Heart right ventricle (tissue), 16 donors: ENCODE results near the gene SNCG. TPM values are rescaled to one million over a fixed set of nuclear protein-coding genes. Genes with fewer than 3 reads are reported as not detected.
A peak's percentile ranks its signal among the peaks of the same experiment; 100 is the strongest.

Experiments
- ATAC-seq, 8 donors: fragments of 200-7000 bp; cut with Tn5 transposase; one replicate each; pipeline ENCODE4 v1.9.1; 2020; ENCODE audit warnings: mild to moderate bottlenecking in 8 of 8, moderate library complexity in 8 of 8, moderate number of reproducible peaks in 1 of 8
- DNase-seq, 2 donors: peaks; one replicate each; pipeline ENCODE4 v3.0.0-alpha.2; 2020
- H3K27ac ChIP-seq, 10 donors: fragments of 200-600 bp; sonication (generic) in 2 of 10; one replicate each; pipeline versions ENCODE4 v1.5.0 to v1.8.0; 2020 to 2022; ENCODE audit warnings: mild to moderate bottlenecking in 3 of 10
- H3K27me3 ChIP-seq, 7 donors: fragments of 200-600 bp; one replicate each; pipeline ENCODE4 v1.8.0; 2021 to 2022; ENCODE audit warnings: mild to moderate bottlenecking in 2 of 7
- H3K36me3 ChIP-seq, 9 donors: fragments of 200-600 bp; sonication (generic) in 1 of 9; one replicate each; pipeline versions ENCODE4 v1.5.0 to v1.8.0; 2020 to 2022; ENCODE audit warnings: mild to moderate bottlenecking in 2 of 9
- H3K4me1 ChIP-seq, 9 donors: fragments of 200-600 bp; sonication (generic) in 1 of 9; one replicate each; pipeline versions ENCODE4 v1.5.0 to v1.8.0; 2020 to 2022; ENCODE audit warnings: mild to moderate bottlenecking in 4 of 9
- H3K4me3 ChIP-seq, 10 donors: fragments of 200-600 bp; sonication (generic) in 2 of 10; one replicate each; pipeline versions ENCODE4 v1.5.0 to v1.8.0; 2020 to 2022; ENCODE audit warnings: mild to moderate bottlenecking in 7 of 10, moderate library complexity in 2 of 10
- H3K9me3 ChIP-seq, 11 donors: fragments of 200-600 bp in 10 of 11; sonication (generic) in 2 of 11; one replicate each; pipeline versions ENCODE4 v1.5.0 to v1.8.0; 2013 to 2022; ENCODE audit warnings: mild to moderate bottlenecking in 2 of 11, control low read depth in 1 of 11, moderate library complexity in 1 of 11
- CTCF ChIP-seq, 9 donors: fragments of 200-600 bp; sonication (generic) in 2 of 9; IDR thresholded peaks; one replicate each; pipeline versions ENCODE4 v1.5.0 to v1.8.0; 2021 to 2022; ENCODE audit warnings: antibody characterized with exemption in 9 of 9, mild to moderate bottlenecking in 5 of 9, moderate library complexity in 1 of 9
- WGBS, 2 donors: extraction: QIAGEN DNeasy Blood & Tissue Kit; methylation state at CpG; one replicate each; pipeline ENCODE4 v1.1.7; 2013; ENCODE audit warnings: inconsistent platforms in 1 of 2; 5-methylcytosine and 5-hydroxymethylcytosine counted together
- intact Hi-C, 10 donors: fragments of 100-400 bp; cut with DNase I; formaldehyde crosslinking; loops; one replicate each; pipeline versions ENCODE4 v1.11.1 to v1.14.2; 2022
- polyA plus RNA-seq, 2 donors: library from polyadenylated mRNA; stranded (reverse); fragments of 200-250 nt; gene quantifications; one replicate each; pipeline ENCODE4 v1.2.3, GENCODE V29; 2013
- total RNA-seq, 10 donors: library from RNA; stranded (reverse); fragmentation: NEBNext Ultra II Directional in 3 of 10; extraction: Animal tissue kit (Norgen Biotek cat#: 25700) in 3 of 10; gene quantifications; one replicate each; pipeline versions ENCODE4 v1.2.1 to v1.2.4, GENCODE V29; 2021 to 2023
- donor health status: Arrhythmogenic right ventricular cardiomyopathy.
- donor health status: ischemic (EF 13 %, LVEDD 7.1; RV severe dilation, severe dysfunction).
- donor health status: healthy with polysubstance abuse.
- donor health status: DM: no; HTN: yes; CAD: no.
- donor health status: DM: no; HTN: no; CAD: no.
- donor health status: ischemic (EF 25% LVEDD 6.9; RV normal size, moderate dysfunction).
- donor health status: ischemic (EF 25% LVEDD 5.7; RV mildly dilated, moderate dysfunction).
- donor health status: healthy.
- donor health status: DM: yes; HTN: yes; CAD: no.
- donor health status: Ischemic cardiomyopathy.
- donor health status: ischemic (EF 35%, LVEDD 5.7; RV mildly dilated, moderate dysfunction).
- donor health status: nonischemic (EF 11% LVEDD 7.7; RV severe dilation, severe dysfunction).
- donor health status: DM: yes; HTN: yes; CAD: no.
- donor health status: PGD.
- donor health status: ischemic (EF 29% LVEDD 5.4; RV normal size, mild dysfunction).
- donor health status: nonischemic (EF 23%, LVEDD 6.1; RV moderate dilation, normal function).

The SNCG gene
- total and polyA plus RNA-seq, 12 donors = 9.4 to 68.0 (median 14.4) TPM

DNA sequence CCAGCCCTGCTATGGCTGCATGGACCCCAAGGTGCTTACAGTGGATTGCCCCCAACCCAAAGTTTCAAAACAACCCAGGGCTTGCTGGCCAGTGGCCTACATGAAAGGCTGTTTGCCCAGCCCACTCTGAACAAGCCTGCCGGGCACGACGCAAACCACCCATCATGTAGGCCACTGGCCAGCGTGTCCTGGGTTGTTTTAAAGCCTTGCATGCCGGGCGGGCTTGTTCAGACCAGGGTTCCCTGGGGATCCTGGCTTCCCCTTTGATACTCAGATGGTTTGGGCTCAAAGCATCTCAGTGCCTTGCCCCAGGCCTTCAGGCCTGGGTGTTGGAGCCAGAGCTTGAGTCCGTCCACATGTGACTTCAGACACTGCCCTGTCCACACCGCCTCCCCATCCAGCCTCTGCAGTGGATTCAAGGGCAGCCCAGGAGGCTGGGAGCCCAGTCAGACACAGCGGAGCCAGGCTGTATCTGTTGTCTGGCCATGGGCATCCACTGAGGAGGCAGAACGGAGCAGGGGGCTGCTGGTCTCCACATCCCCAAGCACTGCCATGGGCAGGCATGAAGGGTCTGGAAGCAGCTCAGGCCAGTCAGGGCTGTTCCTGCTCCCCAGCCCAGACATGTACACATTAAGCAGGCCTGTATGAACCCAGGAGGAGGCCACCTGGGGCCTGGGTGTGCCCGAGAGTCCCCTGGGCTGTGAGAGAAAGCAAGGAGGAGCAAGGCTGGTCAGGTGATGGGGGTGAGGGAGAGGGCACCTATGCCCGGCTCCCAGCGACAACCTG lies 5.9 kb downstream of the SNCG start:
- DNase-seq (no peak), ATAC-seq (no peak)
- peaks cover 13 to 55% (median 46%) of the 10 kb centered on the region in 9 donors for H3K4me1 ChIP-seq
- 85 to 89% methylated on average over 11 to 13 of the region's 13 CpGs for WGBS, 2 donors
- H3K36me3 ChIP-seq = peaks cover 0 to 8% (median 0%) of the 10 kb centered on the region in 9 donors
- H3K27me3 ChIP-seq = peaks cover 0 to 17% (median 0%) of the 10 kb centered on the region in 7 donors
- no peaks in the 10 kb centered on the region for H3K9me3 ChIP-seq
- no peak overlapping the region for H3K27ac ChIP-seq
- no peak overlapping the region for H3K4me3 ChIP-seq
- TF ChIP-seq CTCF (IDR thresholded peaks at IDR 0.05) = no peak
- intact Hi-C loops = no loop called here

DNA sequence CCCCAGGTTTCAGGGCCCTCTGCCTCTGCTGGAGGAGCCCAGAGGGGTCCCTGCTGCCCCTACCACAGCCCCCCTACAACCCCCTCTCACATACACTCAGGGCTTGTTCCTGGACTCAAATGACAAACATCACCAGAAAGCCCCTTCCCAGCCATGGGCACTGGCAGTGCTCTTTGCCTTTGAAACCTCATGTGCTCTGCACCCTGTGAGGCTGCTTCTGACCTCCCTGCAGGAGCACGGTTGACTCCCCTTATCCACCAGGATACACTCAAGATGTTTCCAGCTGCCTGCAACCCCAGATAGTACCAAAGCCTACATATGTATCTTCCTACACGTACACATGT lies 6.4 kb downstream of the SNCG start:
- Histone ChIP-seq H3K36me3 (peaks cover 0 to 8% (median 0%) of the 10 kb centered on the region in 9 donors), H3K27ac (no peak overlapping the region), H3K9me3 (no peaks in the 10 kb centered on the region), H3K4me3 (no peak overlapping the region), H3K4me1 (peaks cover 13 to 55% (median 46%) of the 10 kb centered on the region in 9 donors), H3K27me3 (peaks cover 0 to 23% (median 0%) of the 10 kb centered on the region in 7 donors)
- DNase-seq = no peak
- TF ChIP-seq CTCF (IDR thresholded peaks at IDR 0.05) = no peak
- WGBS, 2 donors = 87 to 91% methylated on average over 2 of the region's 2 CpGs
- intact Hi-C loops = no loop called here
- ATAC-seq = no peak

DNA sequence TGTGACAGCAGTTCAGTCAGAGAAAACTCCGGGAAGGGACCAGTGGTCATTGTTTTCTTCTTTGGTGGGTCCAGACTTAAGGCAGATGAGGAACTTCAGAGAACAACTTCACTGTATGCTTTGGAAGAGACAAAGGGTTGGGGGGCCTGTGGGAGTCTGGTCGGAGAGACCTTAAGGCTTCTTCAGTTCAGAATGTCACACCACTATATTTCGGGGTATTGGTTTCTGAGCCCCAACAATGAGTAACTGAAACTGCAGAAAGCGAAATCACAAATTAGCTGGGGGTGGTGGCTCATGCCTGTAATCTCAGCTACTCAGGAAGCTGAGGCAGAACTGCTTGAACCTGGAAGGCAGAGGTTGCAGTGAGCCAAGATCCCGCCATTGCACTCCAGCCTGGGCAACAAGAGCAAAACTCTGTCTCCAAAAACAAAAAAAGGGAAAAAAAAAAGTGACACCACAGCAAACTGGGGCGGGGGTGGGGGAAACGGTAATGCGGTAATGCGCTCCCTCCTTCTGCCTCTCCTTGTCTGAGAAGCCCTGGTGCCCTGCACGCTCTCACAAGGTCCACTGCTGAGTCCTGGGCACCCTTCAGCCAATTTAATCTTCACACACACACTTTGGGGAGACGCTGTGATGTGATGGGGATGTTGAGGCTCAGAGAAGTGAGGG lies 7.7 kb downstream of the SNCG start:
- TF ChIP-seq CTCF (IDR thresholded peaks at IDR 0.05) = no peak
- Histone ChIP-seq H3K9me3 (no peaks in the 10 kb centered on the region), H3K4me1 (peaks cover 9 to 55% (median 43%) of the 10 kb centered on the region in 9 donors), H3K27ac (peak overlapping the region in 7 of 10 donors; percentile 38 to 61 (median 52)), H3K36me3 (peaks cover 0 to 8% (median 0%) of the 10 kb centered on the region in 9 donors), H3K4me3 (peak overlapping the region in 3 of 10 donors; percentile 26 to 33 (median 32)), H3K27me3 (peaks cover 0 to 36% (median 0%) of the 10 kb centered on the region in 7 donors)
- ATAC-seq = no peak
- 52 to 58% methylated on average over 11 of the region's 11 CpGs for WGBS, 2 donors
- intact Hi-C loops = loop anchor here in 1 of 10 donors (2.0 kb wide), 1 partner anchor 27 kb away; no protein-coding TSS in a partner anchor
- DNase-seq = no peak

- Histone ChIP-seq H3K27ac (peak overlapping the region in 9 of 10 donors; percentile 85 to 98 (median 95)), H3K9me3 (no peaks in the 10 kb centered on the region), H3K4me1 (peaks cover 13 to 67% (median 50%) of the 10 kb centered on the region in 9 donors), H3K27me3 (peaks cover 0 to 47% (median 0%) of the 10 kb centered on the region in 7 donors), H3K36me3 (no peaks in the 10 kb centered on the region), H3K4me3 (peak overlapping the region in 8 of 10 donors; percentile 62 to 79 (median 69))
- 70 to 75% methylated on average over 7 of the region's 7 CpGs for WGBS, 2 donors
- intact Hi-C loops = loop anchor here in 1 of 10 donors (2.0 kb wide), 1 partner anchor 29 kb away; no protein-coding TSS in a partner anchor
- ATAC-seq (no peak), DNase-seq (no peak)
- TF ChIP-seq CTCF (IDR thresholded peaks at IDR 0.05) = no peak
Observed at GRCh38 chr10:86967481-86967941, 9.1 kb downstream of the SNCG start.
